ENCODE results near the gene TANC1.

Gene TANC1

GRCh38 chr2:158960193-158960592 is 8.2 kb upstream of the TANC1 start:
- in situ Hi-C loops (cut with MboI; ENCODE audit: low sequenced_read_pairs), result no loop called here

DNA sequence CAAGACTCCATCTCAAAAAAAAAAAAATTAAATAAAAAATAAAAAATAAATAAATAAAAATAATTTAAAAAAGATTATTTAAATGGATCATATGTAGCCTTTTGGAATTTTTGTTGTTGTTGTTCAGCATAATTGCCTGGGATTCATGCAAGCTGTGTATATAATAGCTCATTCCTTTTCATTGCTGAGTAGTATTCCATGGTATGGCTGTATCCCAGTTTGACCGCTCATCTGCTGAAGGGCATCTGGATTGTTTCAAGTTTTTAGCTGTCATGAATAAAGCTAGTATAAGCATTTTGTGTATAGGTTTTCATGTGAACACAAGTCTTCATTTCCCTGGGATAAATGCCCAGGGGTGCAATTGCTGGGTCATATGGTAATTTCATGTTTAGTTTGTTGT is 6.4 kb upstream of the TANC1 start:
- in situ Hi-C loops (cut with MboI; ENCODE audit: low sequenced_read_pairs), result no loop called here

DNA sequence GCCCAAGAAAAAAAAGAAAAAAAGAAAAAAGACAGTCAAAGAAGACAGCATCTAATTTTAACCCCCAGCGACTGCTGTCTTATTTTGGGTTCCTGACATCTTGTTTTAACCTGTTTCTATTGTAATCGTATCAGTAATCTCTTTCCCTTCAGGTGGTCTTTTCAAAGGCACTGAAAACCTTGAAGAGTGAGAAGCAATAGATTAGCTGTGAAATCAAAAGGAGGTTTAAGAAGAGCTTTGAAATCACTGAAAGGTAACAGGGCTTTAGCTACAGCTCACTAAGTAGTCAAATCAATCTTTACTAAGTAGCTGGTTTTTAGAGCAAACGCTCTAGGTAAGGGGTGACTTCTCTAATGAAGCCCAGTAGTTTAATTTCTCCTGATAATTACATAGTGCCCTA is 5.4 kb upstream of the TANC1 start:
- in situ Hi-C loops (cut with MboI; ENCODE audit: low sequenced_read_pairs), result no loop called here

DNA sequence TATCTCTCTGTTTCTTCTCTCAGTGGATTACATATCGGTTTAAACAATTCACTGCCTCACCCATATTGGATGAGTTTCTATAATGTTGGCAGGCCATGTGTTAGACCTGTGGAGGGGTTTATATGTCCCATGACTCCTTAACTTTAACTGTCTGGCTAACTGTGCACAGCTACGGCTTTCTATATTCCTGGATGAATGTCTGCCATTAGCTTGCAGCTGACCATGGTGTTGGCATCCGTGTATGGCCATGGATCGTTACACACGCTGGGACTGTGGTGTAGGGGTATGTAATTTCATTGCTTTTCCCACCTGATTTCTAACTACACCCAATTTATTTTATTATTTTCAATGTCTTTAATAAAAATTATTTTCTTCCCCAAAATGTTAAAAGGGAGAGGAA is 3.3 kb upstream of the TANC1 start:
- in situ Hi-C loops (cut with MboI; ENCODE audit: low sequenced_read_pairs), result no loop called here

- in situ Hi-C loops (cut with MboI; ENCODE audit: low sequenced_read_pairs), result no loop called here
Observed at GRCh38 chr2:158965641-158966040, 2.8 kb upstream of the TANC1 start.

GRCh38 chr2:158966312-158966711 is 2.1 kb upstream of the TANC1 start:
- in situ Hi-C loops (cut with MboI; ENCODE audit: low sequenced_read_pairs), result no loop called here

GRCh38 chr2:158967114-158967730 is 1.2 kb upstream of the TANC1 start:
- in situ Hi-C loops (cut with MboI; ENCODE audit: low sequenced_read_pairs), result no loop called here

DNA sequence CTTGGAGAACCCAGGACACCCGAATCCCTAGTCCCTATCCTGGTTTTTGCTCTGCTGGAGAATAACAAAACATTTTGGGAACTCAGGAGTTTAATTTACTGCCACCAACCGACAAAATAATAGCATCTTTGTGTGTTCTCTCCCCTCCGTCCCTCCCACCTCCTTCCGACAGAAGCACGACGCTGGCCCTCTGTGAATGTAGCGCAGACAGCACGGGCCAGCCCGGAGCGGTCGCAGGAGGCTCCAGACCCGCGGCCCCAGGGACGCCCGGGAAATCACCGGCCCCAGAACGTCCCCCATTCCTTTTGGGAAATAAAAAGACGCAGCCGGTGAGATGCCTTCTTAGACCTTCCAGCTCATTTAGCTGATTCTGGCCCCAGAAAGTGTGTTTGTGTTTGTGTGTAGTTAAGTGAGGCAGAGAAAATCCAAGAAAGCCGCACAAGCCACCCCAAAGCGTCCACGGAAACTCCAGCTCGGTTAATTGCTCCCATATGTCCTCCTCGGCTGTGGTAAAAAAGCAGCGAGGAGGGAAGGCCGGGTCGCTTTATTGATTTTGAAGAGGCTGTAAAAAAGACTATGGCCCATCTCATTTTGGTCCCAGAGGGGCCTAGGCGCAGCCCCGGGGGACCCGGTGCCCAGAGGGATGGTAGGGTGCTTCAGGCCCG is 577 bp upstream of the TANC1 start:
- in situ Hi-C loops (cut with MboI; ENCODE audit: low sequenced_read_pairs), result no loop called here

GRCh38 chr2:158969162-158969714 is 798 bp downstream of the TANC1 start:
- in situ Hi-C loops (cut with MboI; ENCODE audit: low sequenced_read_pairs), result no loop called here

DNA sequence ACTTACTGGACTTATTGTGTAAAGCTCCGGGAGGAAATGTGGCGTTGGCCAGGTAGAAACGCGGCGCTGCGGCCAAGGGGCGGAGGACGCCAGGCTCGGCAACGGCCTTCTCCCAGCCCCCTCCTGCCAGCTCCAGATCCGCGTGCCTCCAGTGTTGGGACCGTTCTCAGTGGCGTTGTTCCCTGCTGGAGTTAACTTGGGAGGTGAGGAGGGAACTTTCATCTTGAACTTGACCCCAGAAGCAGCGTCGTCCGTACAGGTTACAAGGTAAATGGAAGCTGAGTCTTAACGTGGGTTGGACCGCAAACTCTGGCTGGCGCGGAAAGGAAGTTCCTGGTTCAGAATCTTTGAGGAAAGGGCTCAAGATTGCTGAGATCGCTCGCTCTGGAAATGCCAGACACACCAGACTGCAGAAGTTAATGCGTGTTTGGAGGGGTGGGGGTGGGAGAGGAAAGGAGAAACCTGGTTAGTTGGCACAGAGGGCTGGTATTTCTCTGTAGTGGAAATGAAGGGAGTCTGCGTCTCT is 1.3 kb downstream of the TANC1 start:
- in situ Hi-C loops (cut with MboI; ENCODE audit: low sequenced_read_pairs), result no loop called here

DNA sequence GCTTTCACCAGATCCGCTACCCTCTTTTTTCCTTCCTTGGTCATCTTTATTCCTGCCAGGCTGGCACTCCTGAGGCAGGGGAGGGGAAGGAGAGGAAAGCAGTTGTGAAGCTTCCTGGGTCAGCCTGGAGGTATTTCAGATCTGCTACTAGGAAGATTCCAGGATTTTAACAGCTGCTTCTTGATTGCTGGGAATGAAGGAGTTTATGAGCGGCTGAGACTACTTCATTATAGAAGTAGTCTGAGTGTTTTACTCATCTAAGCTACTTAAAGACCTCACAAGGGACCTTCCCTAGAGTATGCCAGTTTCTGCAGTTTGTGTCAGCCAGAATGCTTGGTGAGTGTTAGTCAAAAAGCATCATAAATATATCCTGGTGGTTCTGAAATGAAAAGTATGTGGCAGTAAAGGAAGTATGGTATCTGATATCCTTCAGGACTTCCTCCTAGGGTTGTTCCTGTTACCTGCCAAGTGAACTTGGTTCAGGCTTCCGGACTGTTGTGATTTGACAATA is 1.9 kb downstream of the TANC1 start:
- in situ Hi-C loops (cut with MboI; ENCODE audit: low sequenced_read_pairs), result no loop called here

GRCh38 chr2:158973116-158973956 is 4.9 kb downstream of the TANC1 start:
- in situ Hi-C loops (cut with MboI; ENCODE audit: low sequenced_read_pairs), result no loop called here

GRCh38 chr2:158975271-158975921 is 7.0 kb downstream of the TANC1 start:
- in situ Hi-C loops (cut with MboI; ENCODE audit: low sequenced_read_pairs), result no loop called here

GRCh38 chr2:158979772-158980171 is 11.3 kb downstream of the TANC1 start:
- in situ Hi-C loops (cut with MboI; ENCODE audit: low sequenced_read_pairs), result no loop called here

- in situ Hi-C loops (cut with MboI; ENCODE audit: low sequenced_read_pairs), result no loop called here
Observed at GRCh38 chr2:158984604-158985135, 16.2 kb downstream of the TANC1 start.

DNA sequence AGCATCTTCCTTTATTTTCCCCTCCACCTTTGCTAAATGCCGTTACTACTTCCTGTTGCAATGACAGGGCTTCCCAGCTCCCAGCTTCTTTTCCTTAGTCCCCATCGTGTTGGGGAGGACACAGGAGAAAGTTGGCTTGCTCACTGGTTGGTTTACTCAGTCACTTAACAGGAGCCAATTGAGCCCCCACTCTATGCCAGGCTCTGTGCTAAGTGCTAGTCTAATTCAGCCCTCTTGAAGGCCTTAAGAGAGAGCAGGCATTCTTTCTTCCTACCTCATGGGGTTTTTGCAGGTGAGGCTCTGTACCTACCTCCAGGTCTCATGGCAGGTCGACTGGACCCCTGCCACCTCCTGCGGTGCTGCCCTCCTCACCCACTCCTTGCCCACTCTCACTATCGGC is 20.1 kb downstream of the TANC1 start:
- in situ Hi-C loops (cut with MboI; ENCODE audit: low sequenced_read_pairs), result no loop called here

DNA sequence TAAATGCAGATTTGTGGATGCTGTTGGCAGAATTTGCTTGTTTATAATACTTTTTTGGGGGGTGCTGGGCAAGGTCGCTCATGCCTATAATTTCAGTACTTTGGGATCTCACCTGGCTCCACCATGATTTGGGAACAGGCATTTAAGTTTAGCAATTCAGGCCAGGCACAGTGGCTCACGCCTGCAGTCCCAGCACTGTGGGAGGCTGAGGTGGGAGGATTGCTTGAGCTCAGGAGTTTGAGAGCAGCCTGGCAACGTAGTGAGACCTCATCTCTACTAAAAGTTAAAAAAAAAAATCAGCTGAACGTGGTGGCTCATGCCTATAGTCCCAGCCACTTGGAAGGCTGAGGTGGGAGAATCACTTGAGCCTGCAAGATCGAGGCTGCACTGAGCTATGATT is 20.7 kb downstream of the TANC1 start:
- in situ Hi-C loops (cut with MboI; ENCODE audit: low sequenced_read_pairs), result no loop called here

DNA sequence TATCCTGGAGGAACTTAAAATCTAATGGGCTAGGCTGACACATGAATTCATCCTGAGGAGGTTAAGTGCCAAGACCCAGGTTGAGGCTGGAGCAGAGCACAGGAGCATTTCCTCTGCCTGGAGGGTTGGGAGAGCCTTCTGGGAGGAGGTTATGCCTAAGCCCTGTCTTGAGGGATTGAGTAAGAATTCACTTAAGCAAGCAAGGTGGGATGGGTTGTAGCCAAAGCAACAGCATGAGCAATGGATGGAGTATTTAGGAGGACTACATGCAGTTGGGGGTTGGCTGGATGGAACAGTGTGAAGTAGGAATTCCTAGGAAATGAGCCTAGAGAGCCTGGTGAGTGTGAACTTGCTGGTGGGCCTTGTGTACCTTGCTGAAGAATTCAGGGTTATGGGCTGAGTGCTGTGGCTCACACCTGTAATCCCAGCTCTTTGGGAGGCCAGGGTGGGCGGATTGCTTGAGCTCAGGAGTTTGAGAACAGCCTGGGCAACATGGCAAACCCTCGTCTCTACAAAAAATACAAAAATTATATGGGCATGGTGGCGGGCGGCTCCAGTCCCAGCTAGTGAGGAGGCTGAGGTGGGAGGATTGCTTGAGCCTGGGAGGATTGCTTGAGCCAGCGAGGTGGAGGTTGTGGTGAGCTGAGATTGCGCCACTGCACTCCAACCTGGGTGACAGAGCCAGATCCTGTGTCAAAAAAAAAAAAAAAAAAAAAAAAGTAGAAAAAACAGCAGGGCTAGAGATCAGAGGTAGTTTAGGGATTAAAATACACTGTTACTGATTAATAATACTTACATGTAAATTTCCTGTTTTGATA is 22.2 kb downstream of the TANC1 start:
- in situ Hi-C loops (cut with MboI; ENCODE audit: low sequenced_read_pairs), result no loop called here

DNA sequence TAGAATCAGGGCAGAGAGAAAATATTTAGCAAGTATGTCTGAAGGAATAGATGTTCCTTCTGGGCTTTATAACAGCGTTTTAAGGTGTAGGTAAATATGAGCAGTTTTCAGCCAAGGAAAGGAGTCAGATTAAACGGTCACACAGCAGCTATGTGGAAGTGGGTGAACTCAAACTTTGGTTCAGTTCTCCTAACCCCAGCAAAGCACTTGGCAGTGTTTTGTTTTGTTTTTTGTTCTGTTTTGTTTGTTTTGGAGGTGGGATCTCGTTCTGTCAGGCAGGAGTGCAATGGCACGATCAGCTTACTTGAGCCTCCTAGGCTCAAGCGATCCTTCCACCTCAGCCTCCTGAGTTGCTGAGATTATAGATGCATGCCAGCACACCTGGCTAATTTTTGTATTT is 24.6 kb downstream of the TANC1 start:
- in situ Hi-C loops (cut with MboI; ENCODE audit: low sequenced_read_pairs), result no loop called here
